ENCODE results near the gene EDC3. TPM values are rescaled to one million over a fixed set of nuclear protein-coding genes. Genes with fewer than 3 reads are reported as not detected.
A peak's percentile ranks its signal among the peaks of the same experiment; 100 is the strongest.

Gene EDC3
- total RNA-seq, 1 donor from 2014 or later = 71.0 TPM

DNA sequence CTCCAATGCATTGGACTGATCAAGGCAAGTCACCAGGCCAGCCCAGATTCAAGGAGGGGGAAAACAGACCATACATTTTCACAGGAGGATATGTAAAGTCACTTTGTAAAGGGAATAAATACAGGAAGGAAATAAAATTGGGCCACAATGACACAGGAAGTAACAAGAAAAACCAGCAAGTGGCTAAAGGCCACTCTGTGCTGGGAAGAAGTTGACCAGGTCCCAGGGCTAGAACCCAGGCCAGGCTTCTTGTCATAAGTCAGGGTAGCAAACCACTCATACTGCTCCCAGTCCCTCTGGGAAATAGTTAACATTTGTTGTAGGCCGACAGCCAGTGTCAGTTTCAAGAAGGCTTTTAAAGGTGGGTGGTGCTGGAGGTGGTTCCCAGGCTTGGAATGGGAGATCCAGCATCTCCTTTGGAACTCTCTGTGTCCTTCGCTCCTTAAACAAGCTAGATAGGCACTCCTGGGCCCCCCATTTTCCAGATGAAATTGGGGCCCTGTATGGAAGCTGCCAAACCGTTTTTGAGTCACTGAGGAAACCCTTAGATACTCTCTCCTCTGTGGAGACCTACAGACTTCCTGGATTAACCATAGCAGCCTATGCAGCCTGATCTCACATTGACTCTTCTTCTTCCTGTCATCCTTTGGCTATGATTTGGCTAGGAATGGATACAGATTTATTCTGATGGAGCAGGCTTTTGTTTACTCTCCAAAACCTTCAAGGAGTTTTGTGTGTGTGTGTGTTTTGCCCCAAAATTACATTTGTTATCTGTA is 14.7 kb upstream of the EDC3 start:
- Mint-ChIP-seq H3K27ac (ENCODE audit: unreplicated experiment) (no peak overlapping the region), H3K4me3 (ENCODE audit: unreplicated experiment) (peak overlapping the region; percentile 54)

DNA sequence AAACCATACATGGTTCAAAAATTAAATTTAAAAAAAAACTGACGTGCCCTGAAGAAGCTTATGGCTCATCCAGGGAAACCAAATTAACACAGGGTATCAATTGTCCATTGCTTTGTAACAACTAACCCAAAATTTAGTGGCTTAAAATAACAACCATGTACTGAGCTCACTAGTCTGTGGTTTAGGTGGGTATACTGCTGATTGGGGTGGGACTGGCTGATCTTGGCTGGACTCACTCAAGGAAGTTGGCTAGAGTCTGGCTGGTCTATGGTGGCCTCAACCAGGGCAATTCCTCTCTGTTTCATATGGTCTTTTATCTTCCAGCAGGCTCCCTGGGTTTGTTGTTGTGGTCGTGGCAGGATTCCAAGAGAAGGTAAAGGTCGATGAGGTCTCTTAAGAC is 14.1 kb upstream of the EDC3 start:
- Mint-ChIP-seq H3K4me3 (ENCODE audit: unreplicated experiment) (peak overlapping the region; percentile 54), H3K27me3 (ENCODE audit: unreplicated experiment) (no peaks in the 10 kb centered on the region), H3K27ac (ENCODE audit: unreplicated experiment) (no peak overlapping the region), H3K36me3 (ENCODE audit: low read depth, unreplicated experiment) (no peaks in the 10 kb centered on the region), H3K4me1 (ENCODE audit: unreplicated experiment) (peaks cover 4% of the 10 kb centered on the region), H3K9me3 (ENCODE audit: unreplicated experiment) (no peaks in the 10 kb centered on the region)
- TF ChIP-seq, protein P1, sequence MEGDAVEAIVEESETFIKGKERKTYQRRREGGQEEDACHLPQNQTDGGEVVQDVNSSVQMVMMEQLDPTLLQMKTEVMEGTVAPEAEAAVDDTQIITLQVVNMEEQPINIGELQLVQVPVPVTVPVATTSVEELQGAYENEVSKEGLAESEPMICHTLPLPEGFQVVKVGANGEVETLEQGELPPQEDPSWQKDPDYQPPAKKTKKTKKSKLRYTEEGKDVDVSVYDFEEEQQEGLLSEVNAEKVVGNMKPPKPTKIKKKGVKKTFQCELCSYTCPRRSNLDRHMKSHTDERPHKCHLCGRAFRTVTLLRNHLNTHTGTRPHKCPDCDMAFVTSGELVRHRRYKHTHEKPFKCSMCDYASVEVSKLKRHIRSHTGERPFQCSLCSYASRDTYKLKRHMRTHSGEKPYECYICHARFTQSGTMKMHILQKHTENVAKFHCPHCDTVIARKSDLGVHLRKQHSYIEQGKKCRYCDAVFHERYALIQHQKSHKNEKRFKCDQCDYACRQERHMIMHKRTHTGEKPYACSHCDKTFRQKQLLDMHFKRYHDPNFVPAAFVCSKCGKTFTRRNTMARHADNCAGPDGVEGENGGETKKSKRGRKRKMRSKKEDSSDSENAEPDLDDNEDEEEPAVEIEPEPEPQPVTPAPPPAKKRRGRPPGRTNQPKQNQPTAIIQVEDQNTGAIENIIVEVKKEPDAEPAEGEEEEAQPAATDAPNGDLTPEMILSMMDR (IDR thresholded peaks at IDR 0.05; ENCODE audit: unreplicated experiment) = no peak
- no peak for DNase-seq (ENCODE audit: low spot score)

More for the DNA sequence above, 14.7 kb upstream of the EDC3 start:
- Mint-ChIP-seq H3K9me3 (ENCODE audit: unreplicated experiment) (no peaks in the 10 kb centered on the region), H3K4me1 (ENCODE audit: unreplicated experiment) (peaks cover 4% of the 10 kb centered on the region), H3K27me3 (ENCODE audit: unreplicated experiment) (no peaks in the 10 kb centered on the region), H3K36me3 (ENCODE audit: low read depth, unreplicated experiment) (no peaks in the 10 kb centered on the region)
- DNase-seq (ENCODE audit: low spot score) = no peak
- TF ChIP-seq, protein P1 (IDR thresholded peaks at IDR 0.05; ENCODE audit: unreplicated experiment) = no peak

DNA sequence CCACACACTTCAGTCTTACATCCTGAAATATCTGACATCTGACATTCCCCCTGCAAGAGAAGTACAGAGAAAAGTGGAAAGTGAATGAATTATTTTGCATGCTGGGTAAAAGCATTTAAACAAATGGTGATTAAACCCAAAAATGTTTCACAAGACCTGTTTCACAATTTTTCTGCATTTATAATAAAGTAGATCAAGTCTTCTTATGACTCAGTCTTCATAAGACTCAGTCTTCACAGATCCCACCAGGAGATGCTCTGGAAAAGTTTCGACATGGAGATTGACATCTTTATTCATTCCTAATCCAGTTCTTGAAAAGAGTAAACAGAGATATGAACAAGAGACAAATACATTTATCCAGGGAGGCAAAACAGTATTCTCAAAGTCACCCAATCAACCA is 13.2 kb upstream of the EDC3 start:
- Mint-ChIP-seq H3K9me3 (ENCODE audit: unreplicated experiment) (no peaks in the 10 kb centered on the region), H3K4me3 (ENCODE audit: unreplicated experiment) (no peak overlapping the region), H3K4me1 (ENCODE audit: unreplicated experiment) (peaks cover 4% of the 10 kb centered on the region), H3K27ac (ENCODE audit: unreplicated experiment) (no peak overlapping the region), H3K36me3 (ENCODE audit: low read depth, unreplicated experiment) (no peaks in the 10 kb centered on the region), H3K27me3 (ENCODE audit: unreplicated experiment) (no peaks in the 10 kb centered on the region)
- TF ChIP-seq, protein P1 (IDR thresholded peaks at IDR 0.05; ENCODE audit: unreplicated experiment) = no peak
- no peak for DNase-seq (ENCODE audit: low spot score)

DNA sequence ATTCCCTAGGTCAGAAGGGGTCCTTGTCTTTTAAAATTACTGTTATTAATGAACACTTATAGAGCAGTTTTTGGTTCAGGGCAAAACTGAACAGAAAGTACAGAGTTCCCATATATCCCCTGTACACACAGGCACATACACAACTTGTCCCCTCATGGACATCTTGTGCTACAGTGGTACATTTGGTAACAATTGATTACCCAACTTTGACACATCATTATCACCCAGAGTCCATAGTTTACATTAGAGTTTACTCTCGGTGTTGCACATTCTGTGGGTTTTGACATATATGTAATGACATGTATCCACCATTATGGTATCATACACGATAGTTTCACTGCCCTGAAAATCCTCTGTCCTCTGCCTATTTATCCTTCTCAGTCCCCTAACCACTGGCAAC is 984 bp upstream of the EDC3 start:
- Mint-ChIP-seq H3K9me3 (ENCODE audit: unreplicated experiment) (no peaks in the 10 kb centered on the region), H3K4me3 (ENCODE audit: unreplicated experiment) (peak overlapping the region; percentile 100), H3K36me3 (ENCODE audit: low read depth, unreplicated experiment) (no peaks in the 10 kb centered on the region), H3K27ac (ENCODE audit: unreplicated experiment) (peak overlapping the region; percentile 100), H3K27me3 (ENCODE audit: unreplicated experiment) (peaks cover 2% of the 10 kb centered on the region), H3K4me1 (ENCODE audit: unreplicated experiment) (peaks cover 30% of the 10 kb centered on the region)
- DNase-seq (ENCODE audit: low spot score) = no peak
- TF ChIP-seq, protein P1 (IDR thresholded peaks at IDR 0.05; ENCODE audit: unreplicated experiment) = no peak

DNA sequence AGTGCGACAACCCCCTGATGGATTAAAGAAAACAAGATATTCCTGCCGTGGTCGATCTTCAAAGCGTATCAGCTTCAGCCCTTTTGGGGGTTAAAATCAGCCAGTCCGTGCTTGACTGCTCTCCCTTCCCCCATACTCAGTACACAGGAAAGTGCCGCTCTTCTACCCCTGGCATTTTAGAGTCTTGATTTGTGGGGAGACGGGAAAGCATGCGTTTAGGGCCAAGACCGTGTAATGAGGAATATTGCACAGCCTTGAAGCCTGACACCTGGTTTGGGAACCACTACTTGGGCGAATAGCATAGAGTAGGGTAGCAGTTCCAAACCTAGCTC is 540 bp upstream of the EDC3 start:
- Mint-ChIP-seq H3K9me3 (ENCODE audit: unreplicated experiment) (no peaks in the 10 kb centered on the region), H3K27ac (ENCODE audit: unreplicated experiment) (peak overlapping the region; percentile 100), H3K4me1 (ENCODE audit: unreplicated experiment) (peaks cover 30% of the 10 kb centered on the region), H3K27me3 (ENCODE audit: unreplicated experiment) (peaks cover 2% of the 10 kb centered on the region), H3K4me3 (ENCODE audit: unreplicated experiment) (peak overlapping the region; percentile 100), H3K36me3 (ENCODE audit: low read depth, unreplicated experiment) (no peaks in the 10 kb centered on the region)
- no peak for DNase-seq (ENCODE audit: low spot score)
- TF ChIP-seq, protein P1 (IDR thresholded peaks at IDR 0.05; ENCODE audit: unreplicated experiment) = no peak
